ENCODE results near the gene MPIG6B.

MPIG6B gene

GRCh38 chr6:31768363-31769257 is 45.4 kb downstream of the MPIG6B start:
- DNase-seq (ENCODE audit: low read depth) = no peak

- DNase-seq (ENCODE audit: low read depth) = peak; percentile 63
Measured at GRCh38 chr6:31769684-31770371, 46.7 kb downstream of the MPIG6B start.

GRCh38 chr6:31770860-31771259 is 47.7 kb downstream of the MPIG6B start:
- no peak for DNase-seq (ENCODE audit: low read depth)

DNA sequence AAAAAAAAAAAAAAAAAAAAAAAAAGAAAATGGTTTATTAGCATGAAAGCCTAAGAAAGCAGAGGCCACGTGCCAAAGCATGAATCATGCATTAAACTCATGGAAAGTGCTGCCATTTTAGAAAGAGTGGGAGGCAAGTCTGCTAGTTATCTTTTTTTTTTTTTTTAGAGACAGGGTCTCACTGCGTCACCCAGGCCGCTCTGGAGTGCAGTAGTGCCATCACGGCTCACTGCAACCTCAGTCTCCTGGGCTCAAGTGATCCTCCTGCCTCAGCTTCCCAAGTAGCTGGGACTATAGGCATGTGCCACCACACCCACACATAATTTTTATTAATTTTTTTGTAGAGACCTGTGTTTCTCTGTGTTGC is 48.8 kb downstream of the MPIG6B start:
- peak; percentile 50 for DNase-seq (ENCODE audit: low read depth)

- DNase-seq (ENCODE audit: low read depth) = no peak
Measured at GRCh38 chr6:31775184-31775583, 52.0 kb downstream of the MPIG6B start.

DNA sequence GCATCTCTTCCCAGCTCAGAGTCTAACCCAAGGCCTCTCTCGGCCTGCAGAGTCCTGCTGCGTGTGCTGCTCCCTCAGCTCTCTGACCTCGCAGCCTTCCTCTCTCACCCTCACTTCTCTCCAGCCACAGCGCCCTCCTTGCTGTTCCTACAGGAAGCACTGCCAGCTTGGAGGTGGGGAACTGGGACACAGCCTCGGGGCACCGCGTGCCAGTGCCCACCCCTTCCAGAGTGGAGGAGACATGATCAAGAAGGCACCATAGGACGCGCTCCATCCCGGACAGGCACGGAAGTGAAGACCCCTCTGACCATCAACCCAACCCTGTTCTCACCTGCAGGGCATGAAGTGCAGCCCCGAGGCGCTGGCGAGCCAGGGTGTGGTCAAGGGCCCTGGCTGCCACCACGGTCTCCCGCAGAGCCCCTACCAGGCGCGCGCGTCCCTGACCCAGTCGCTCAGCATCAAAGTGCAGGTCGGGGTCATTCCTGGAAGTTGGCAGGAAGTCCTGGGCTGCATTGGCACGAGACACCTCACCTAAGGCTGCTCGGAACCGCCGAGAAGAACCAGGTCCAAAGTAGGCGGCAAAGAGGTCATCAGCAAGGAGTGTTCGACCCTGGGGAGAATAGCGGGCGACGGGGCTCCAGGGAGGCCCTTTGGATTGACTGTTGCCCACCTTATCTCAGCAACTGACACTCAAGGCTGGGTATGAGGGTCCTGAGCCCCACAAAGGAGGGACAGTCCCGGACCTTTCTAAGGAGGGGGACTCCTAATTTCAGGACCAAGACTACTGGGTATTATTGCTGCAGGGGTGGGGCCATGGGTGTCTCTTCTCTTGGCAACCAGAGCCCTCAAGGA is 52.7 kb downstream of the MPIG6B start:
- DNase-seq (ENCODE audit: low read depth) = no peak
